ENCODE results near the gene EXOC6.

DNA sequence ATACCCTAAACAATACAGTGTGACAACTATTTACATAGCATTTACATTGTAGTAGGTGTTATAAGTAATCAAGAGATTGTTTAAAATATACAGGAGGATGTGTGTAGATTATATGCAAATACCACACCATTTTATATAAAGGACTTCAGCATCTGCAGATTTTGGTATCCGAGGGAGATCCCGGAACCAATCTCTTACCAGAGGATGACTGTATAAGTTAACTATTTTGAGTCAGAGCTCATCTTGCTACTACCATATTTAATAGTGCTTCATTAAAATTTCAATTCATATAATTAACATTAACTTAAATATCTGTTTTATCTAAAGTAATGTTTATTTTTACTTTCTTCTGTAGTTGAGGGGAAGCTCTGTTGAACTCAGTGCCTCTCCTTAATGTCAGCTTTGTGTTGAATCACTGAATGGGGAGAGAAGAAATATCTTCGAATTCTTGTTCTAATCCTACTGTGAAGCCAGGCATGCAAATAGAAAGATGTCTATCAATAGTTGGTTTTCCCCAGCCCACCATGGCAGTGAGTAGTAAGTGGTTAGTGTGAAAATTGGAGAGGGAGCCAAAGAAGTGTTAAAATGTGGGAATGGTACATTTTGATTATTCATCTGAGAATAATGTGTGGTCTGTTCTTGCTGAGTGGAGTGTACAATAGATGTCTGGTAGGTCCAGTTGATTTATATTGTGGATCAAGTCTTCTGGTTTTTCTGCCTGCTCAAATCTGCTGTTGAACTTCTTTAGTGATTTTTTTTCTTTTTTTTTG lies 122.2 kb downstream of the EXOC6 start:
- TF ChIP-seq EP300 (conservative IDR thresholded peaks at IDR 0.05; ENCODE audit: poor library complexity, severe bottlenecking) (no peak), POLR2AphosphoS5 (IDR thresholded peaks at IDR 0.05) (no peak), SMC3 (conservative IDR thresholded peaks at IDR 0.05; ENCODE audit: poor library complexity) (no peak), MXI1 (conservative IDR thresholded peaks at IDR 0.05; ENCODE audit: poor library complexity, severe bottlenecking) (no peak)
- TF ChIP-seq, protein P1, sequence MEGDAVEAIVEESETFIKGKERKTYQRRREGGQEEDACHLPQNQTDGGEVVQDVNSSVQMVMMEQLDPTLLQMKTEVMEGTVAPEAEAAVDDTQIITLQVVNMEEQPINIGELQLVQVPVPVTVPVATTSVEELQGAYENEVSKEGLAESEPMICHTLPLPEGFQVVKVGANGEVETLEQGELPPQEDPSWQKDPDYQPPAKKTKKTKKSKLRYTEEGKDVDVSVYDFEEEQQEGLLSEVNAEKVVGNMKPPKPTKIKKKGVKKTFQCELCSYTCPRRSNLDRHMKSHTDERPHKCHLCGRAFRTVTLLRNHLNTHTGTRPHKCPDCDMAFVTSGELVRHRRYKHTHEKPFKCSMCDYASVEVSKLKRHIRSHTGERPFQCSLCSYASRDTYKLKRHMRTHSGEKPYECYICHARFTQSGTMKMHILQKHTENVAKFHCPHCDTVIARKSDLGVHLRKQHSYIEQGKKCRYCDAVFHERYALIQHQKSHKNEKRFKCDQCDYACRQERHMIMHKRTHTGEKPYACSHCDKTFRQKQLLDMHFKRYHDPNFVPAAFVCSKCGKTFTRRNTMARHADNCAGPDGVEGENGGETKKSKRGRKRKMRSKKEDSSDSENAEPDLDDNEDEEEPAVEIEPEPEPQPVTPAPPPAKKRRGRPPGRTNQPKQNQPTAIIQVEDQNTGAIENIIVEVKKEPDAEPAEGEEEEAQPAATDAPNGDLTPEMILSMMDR (IDR thresholded peaks at IDR 0.05; ENCODE audit: poor library complexity, severe bottlenecking) = no peak

All from neural cell (in vitro differentiated cells).